Mesenchymal stem cell (in vitro differentiated cells and primary cell): ENCODE data around the gene HYOU1.

Experiments used
- DNase-seq: peaks from one replicate; pipeline ENCODE4 v3.0.0-alpha.2; 2013
- H2AFZ ChIP-seq: one replicate; pipeline ENCODE4 v1.6.1; 2013; ENCODE audit warnings: low read depth, mild to moderate bottlenecking, control low read depth, inconsistent platforms, low read length, moderate library complexity
- H2AK5ac ChIP-seq: 2 replicates; pipeline ENCODE4 v1.6.1; 2013; ENCODE audit warnings: low read length, moderate library complexity, mild to moderate bottlenecking, inconsistent platforms; ENCODE audit not compliant: severe bottlenecking
- H2BK120ac ChIP-seq: one replicate; pipeline ENCODE4 v1.6.1; 2013; ENCODE audit warnings: low read depth, mild to moderate bottlenecking, inconsistent platforms, low read length, moderate library complexity
- H2BK12ac ChIP-seq, 2 experiments: one replicate each; pipeline ENCODE4 v1.6.1; 2013; ENCODE audit warnings: inconsistent platforms in 2 of 2, low read length in 2 of 2, mild to moderate bottlenecking in 2 of 2, moderate library complexity in 2 of 2, control low read depth in 1 of 2
- H2BK15ac ChIP-seq: one replicate; pipeline ENCODE4 v1.6.1; 2013; ENCODE audit warnings: mild to moderate bottlenecking, low read depth, inconsistent platforms; ENCODE audit not compliant: poor library complexity, severe bottlenecking
- H2BK5ac ChIP-seq: 2 replicates; pipeline ENCODE4 v1.6.1; 2013; ENCODE audit warnings: low read depth, mild to moderate bottlenecking, low read length, control low read depth, inconsistent platforms; ENCODE audit not compliant: poor library complexity, severe bottlenecking
- H3K14ac ChIP-seq, 2 experiments: one replicate each; pipeline ENCODE4 v1.6.1; 2013; ENCODE audit warnings: inconsistent platforms in 2 of 2, low read length in 2 of 2, control low read depth in 1 of 2, mild to moderate bottlenecking in 1 of 2, moderate library complexity in 1 of 2
- H3K18ac ChIP-seq, 2 experiments: one replicate each; pipeline ENCODE4 v1.6.1; 2013; ENCODE audit warnings: inconsistent platforms in 2 of 2, low read length in 2 of 2, control low read depth in 1 of 2, low read depth in 1 of 2, mild to moderate bottlenecking in 1 of 2
- H3K23ac ChIP-seq, 2 experiments: one replicate each; pipeline ENCODE4 v1.6.1; 2013; ENCODE audit warnings: inconsistent platforms in 2 of 2, low read length in 2 of 2, mild to moderate bottlenecking in 2 of 2, moderate library complexity in 2 of 2, control low read depth in 1 of 2
- H3K27ac ChIP-seq: 2 replicates; pipeline ENCODE4 v1.5.1; 2013; ENCODE audit warnings: mild to moderate bottlenecking, moderate library complexity, low read length, control low read depth, inconsistent platforms; ENCODE audit not compliant: poor library complexity, severe bottlenecking
- H3K27me3 ChIP-seq, 2 experiments: 2 replicates each; pipeline versions ENCODE4 v1.6.1 to v1.7.0; 2013; ENCODE audit warnings: low read length in 2 of 2, mild to moderate bottlenecking in 2 of 2, moderate library complexity in 2 of 2, control low read depth in 1 of 2, inconsistent platforms in 1 of 2; ENCODE audit not compliant: control insufficient read depth in 1 of 2, insufficient read depth in 1 of 2
- H3K36me3 ChIP-seq, 2 experiments: 2 replicates each; pipeline versions ENCODE4 v1.6.1 to v1.7.0; 2013; ENCODE audit warnings: low read length in 2 of 2, control low read depth in 1 of 2, inconsistent platforms in 1 of 2, low read depth in 1 of 2, mild to moderate bottlenecking in 1 of 2; ENCODE audit not compliant: insufficient read depth in 2 of 2, control insufficient read depth in 1 of 2
- H3K4ac ChIP-seq, 2 experiments: one replicate each; pipeline ENCODE4 v1.6.1; 2013; ENCODE audit warnings: inconsistent platforms in 2 of 2, low read length in 2 of 2, mild to moderate bottlenecking in 2 of 2, moderate library complexity in 2 of 2, control low read depth in 1 of 2, low read depth in 1 of 2
- H3K4me1 ChIP-seq: 2 replicates; pipeline ENCODE4 v1.6.1; 2013; ENCODE audit warnings: low read depth, low read length, control low read depth; ENCODE audit not compliant: control insufficient read depth, insufficient read depth
- H3K4me2 ChIP-seq: 2 replicates; pipeline ENCODE4 v1.6.1; 2013; ENCODE audit warnings: low read length, mild to moderate bottlenecking, inconsistent platforms; ENCODE audit not compliant: poor library complexity, severe bottlenecking
- H3K4me3 ChIP-seq, 2 experiments: 2 replicates each; pipeline versions ENCODE4 v1.5.1 to v1.7.0; 2013; ENCODE audit warnings: low read length in 2 of 2, mild to moderate bottlenecking in 2 of 2, control low read depth in 1 of 2, low read depth in 1 of 2; ENCODE audit not compliant: insufficient read depth in 1 of 2
- H3K79me1 ChIP-seq: replicated peaks from 2 replicates; pipeline ENCODE4 v1.6.1; 2013; ENCODE audit warnings: mild to moderate bottlenecking, control low read depth, low read length, inconsistent platforms; ENCODE audit not compliant: poor library complexity, severe bottlenecking
- H3K9ac ChIP-seq: 2 replicates; pipeline ENCODE4 v1.7.0; 2013; ENCODE audit warnings: mild to moderate bottlenecking, low read length, moderate library complexity
- H3K9me3 ChIP-seq: 2 replicates; pipeline ENCODE4 v1.7.0; 2013; ENCODE audit warnings: mild to moderate bottlenecking, low read length; ENCODE audit not compliant: control insufficient read depth
- H4K8ac ChIP-seq: one replicate; pipeline ENCODE4 v1.6.1; 2013; ENCODE audit warnings: inconsistent platforms, mild to moderate bottlenecking, low read length, moderate library complexity
- H4K91ac ChIP-seq: one replicate; pipeline ENCODE4 v1.6.1; 2013; ENCODE audit warnings: mild to moderate bottlenecking, low read length, inconsistent platforms
- WGBS: methylation state at CpG from one replicate; pipeline ENCODE4 v1.1.7; 2013; ENCODE audit warnings: mixed read lengths; 5-methylcytosine and 5-hydroxymethylcytosine counted together

HYOU1 gene

DNA sequence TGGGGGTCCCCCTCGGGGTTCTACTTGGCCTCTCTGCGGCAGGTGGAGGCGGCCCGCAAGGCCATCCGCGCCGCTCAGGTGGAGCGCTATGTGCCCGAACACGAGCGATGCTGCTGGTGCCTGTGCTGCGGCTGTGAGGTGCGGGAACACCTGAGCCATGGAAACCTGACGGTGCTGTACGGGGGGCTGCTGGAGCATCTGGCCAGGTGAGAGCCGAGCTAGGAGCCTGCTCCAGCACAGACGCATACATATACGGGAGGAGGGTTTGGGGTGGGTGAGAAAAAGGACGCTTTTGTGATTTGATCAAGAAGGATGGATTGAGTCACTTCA, 58.7 kb downstream of the HYOU1 start:
- peak overlapping the region; percentile 57 to 63 for H3K4ac ChIP-seq
- H2AK5ac ChIP-seq, result no peak overlapping the region
- H3K18ac ChIP-seq, result peak overlapping the region; percentile 31 to 63
- H2BK120ac ChIP-seq, result no peak overlapping the region
- H3K9ac ChIP-seq, result peak overlapping the region; percentile 94
- peaks cover 14 to 39% of the 10 kb centered on the region in 2 experiments for H3K36me3 ChIP-seq
- peak overlapping the region; percentile 73 for H3K27ac ChIP-seq
- H2AFZ ChIP-seq, result peak overlapping the region; percentile 43
- peaks cover 6% of the 10 kb centered on the region for H3K4me1 ChIP-seq
- peaks cover 18% of the 10 kb centered on the region for H3K79me1 ChIP-seq
- H4K8ac ChIP-seq, result peak overlapping the region; percentile 83
- H3K27me3 ChIP-seq, result no peaks in the 10 kb centered on the region
- 2% methylated on average over 19 of the region's 19 CpGs for WGBS
- no peak for DNase-seq
- H2BK15ac ChIP-seq, result peak overlapping the region; percentile 60
- H3K23ac ChIP-seq, result peak overlapping the region in 1 of 2 experiments; percentile 90
- H3K4me3 ChIP-seq, result peak overlapping the region; percentile 65 to 95
- no peaks in the 10 kb centered on the region for H3K9me3 ChIP-seq
- peak overlapping the region; percentile 80 for H3K4me2 ChIP-seq
- H4K91ac ChIP-seq, result peak overlapping the region; percentile 30
- H2BK12ac ChIP-seq, result peak overlapping the region in 1 of 2 experiments; percentile 68
- H3K14ac ChIP-seq, result peak overlapping the region in 1 of 2 experiments; percentile 55
- H2BK5ac ChIP-seq, result no peak overlapping the region

DNA sequence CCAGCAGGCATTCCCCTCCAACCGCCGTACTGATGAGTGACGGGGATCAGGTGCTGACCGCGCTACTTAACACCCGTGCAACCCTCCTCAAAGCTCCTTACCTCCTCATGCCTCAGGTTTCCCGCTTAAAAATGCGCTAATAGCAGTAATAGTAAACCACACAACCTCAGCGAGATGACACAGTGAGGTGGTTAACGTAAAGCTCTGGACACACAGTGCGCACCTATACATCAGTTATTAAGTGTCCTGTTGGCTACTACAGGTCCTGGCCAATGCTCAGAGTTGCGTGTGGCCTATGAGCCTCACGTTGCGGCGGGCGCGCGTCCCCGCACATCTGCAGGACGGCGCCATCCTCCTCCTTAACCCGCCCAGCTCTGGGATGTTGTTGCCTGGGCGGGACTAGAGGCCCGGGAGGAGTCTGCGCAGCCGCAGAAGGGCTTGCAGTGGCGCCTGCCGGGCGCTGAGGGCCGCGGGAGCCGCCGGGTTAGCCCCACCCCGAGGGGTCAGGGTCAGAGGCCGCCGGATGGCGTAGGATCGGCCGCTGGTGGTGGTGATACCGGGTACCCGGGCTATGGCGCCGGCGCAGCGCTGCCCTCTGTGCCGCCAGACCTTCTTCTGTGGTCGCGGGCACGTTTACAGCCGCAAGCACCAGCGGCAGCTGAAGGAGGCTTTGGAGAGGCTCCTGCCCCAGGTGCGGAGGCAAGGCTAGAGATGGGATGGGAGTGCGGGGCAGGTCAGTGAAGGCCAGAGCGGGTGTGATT, 59.2 kb downstream of the HYOU1 start, which contains the start of gene CENATAC:
TSS of gene CENATAC (plus strand) at position 512 of the 761 bp plus-strand sequence. CDS start at position 572, 60 bp downstream.
- Histone ChIP-seq H2AFZ (peak within 1 kb of the TSS; percentile 78), H3K27ac (peak within 1 kb of the TSS; percentile 73), H2BK12ac (peak within 1 kb of the TSS in 1 of 2 experiments; percentile 68), H3K79me1 (peaks cover 18% of the 10 kb centered on the region), H3K14ac (peak within 1 kb of the TSS in 1 of 2 experiments; percentile 55), H2BK5ac (no peak within 1 kb of the TSS), H3K9ac (peak within 1 kb of the TSS; percentile 94), H3K36me3 (peaks cover 10 to 33% of the 10 kb centered on the region in 2 experiments), H3K4me3 (peak within 1 kb of the TSS; percentile 65 to 95), H4K8ac (peak within 1 kb of the TSS; percentile 83), H2BK120ac (no peak within 1 kb of the TSS), H3K27me3 (no peaks in the 10 kb centered on the region), H3K23ac (peak within 1 kb of the TSS in 1 of 2 experiments; percentile 90), H3K4ac (peak within 1 kb of the TSS; percentile 57 to 70), H3K9me3 (no peaks in the 10 kb centered on the region), H4K91ac (peak within 1 kb of the TSS; percentile 47), H3K4me1 (peaks cover 6% of the 10 kb centered on the region), H2BK15ac (peak within 1 kb of the TSS; percentile 60), H3K18ac (peak within 1 kb of the TSS; percentile 53 to 89), H3K4me2 (peak within 1 kb of the TSS; percentile 80), H2AK5ac (peak within 1 kb of the TSS; percentile 17)
- WGBS, result under 1% methylated on average over 54 of the region's 54 CpGs
- peak; percentile 89 for DNase-seq

DNA sequence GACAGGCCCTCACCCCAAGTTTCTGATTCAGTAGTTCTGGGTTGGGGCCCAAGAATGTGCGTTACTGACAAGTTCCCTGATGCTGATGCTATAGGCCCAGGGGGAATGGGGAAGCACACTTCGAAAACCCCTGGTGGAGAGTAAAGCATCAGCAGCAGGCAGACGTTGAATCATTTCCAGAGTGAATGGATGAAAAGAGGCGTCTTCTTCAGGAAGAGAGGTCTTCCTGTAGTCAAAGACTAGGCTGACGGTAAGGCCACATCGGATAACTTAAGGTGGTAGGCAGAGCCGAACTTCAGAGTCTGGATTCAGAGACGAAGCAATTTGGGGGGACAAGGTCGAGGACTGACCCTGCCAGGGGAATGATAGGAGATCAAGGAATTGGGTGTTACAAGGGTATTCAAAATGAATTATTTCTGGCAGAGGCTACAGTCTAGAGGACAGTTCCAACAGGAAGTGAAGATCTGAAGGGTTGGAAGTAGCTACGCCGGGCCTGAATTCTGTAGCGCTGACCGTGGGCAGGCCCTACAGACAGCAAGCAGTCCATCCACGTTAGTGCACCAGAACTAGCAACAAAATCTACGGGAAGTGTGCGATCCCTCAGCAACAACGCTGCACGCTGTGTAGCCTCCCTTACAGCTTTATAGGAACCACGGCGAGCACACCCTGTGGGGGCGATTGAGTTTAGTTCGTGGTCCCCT, 59.9 kb downstream of the HYOU1 start:
- Histone ChIP-seq H3K36me3 (peaks cover 9 to 26% of the 10 kb centered on the region in 2 experiments), H3K9ac (peak overlapping the region; percentile 94), H3K27ac (no peak overlapping the region), H3K4me1 (peaks cover 6% of the 10 kb centered on the region), H3K23ac (no peak overlapping the region), H2AFZ (peak overlapping the region; percentile 78), H3K79me1 (peaks cover 18% of the 10 kb centered on the region), H4K8ac (peak overlapping the region; percentile 71), H2BK120ac (no peak overlapping the region), H3K14ac (no peak overlapping the region), H2AK5ac (no peak overlapping the region), H3K9me3 (no peaks in the 10 kb centered on the region), H2BK5ac (no peak overlapping the region), H2BK12ac (peak overlapping the region in 1 of 2 experiments; percentile 21), H2BK15ac (no peak overlapping the region), H3K27me3 (no peaks in the 10 kb centered on the region), H3K18ac (peak overlapping the region in 1 of 2 experiments; percentile 89), H4K91ac (no peak overlapping the region), H3K4me3 (peak overlapping the region; percentile 65 to 95), H3K4ac (peak overlapping the region in 1 of 2 experiments; percentile 70), H3K4me2 (peak overlapping the region; percentile 80)
- 55% methylated on average over 22 of the region's 22 CpGs for WGBS
- DNase-seq, result peak; percentile 17
